Activated CD4-positive, alpha-beta T cell treated with anti-CD3 and anti-CD28 coated beads, Interleukin-2, amount 50 U/mL, for 24 hours (primary cell): ENCODE measurements around the gene KCNQ4.

Experiments
- DNase-seq, 2 donors: peaks; one replicate each; pipeline ENCODE4 v3.0.0-alpha.2; 2020; ENCODE audit warnings: low read depth in 1 of 2, low spot score in 1 of 2

KCNQ4 gene

GRCh38 chr1:40783001-40783905, at the start of gene KCNQ4:
Gene KCNQ4 (plus strand): TSS chr1:40783787. CDS start chr1:40784094, 307 bp downstream.
- DNase-seq: no peak

GRCh38 chr1:40734882-40735628, 48.5 kb upstream of the KCNQ4 start:
- DNase-seq: no peak

GRCh38 chr1:40736085-40736531, 47.5 kb upstream of the KCNQ4 start:
- DNase-seq: no peak

- DNase-seq: no peak
Observed at GRCh38 chr1:40738831-40739230, 44.8 kb upstream of the KCNQ4 start.

- no peak for DNase-seq
Observed at GRCh38 chr1:40739455-40740008, 44.1 kb upstream of the KCNQ4 start.

GRCh38 chr1:40740039-40740996, 43.3 kb upstream of the KCNQ4 start:
- no peak for DNase-seq

GRCh38 chr1:40740997-40741736, 42.4 kb upstream of the KCNQ4 start:
- DNase-seq: no peak

- DNase-seq: peak in 1 of 2 donors; percentile 2
Observed at GRCh38 chr1:40742363-40743061, 41.1 kb upstream of the KCNQ4 start.

- no peak for DNase-seq
Observed at GRCh38 chr1:40743452-40743851, 40.1 kb upstream of the KCNQ4 start.

- no peak for DNase-seq
Observed at GRCh38 chr1:40743860-40744259, 39.7 kb upstream of the KCNQ4 start.

GRCh38 chr1:40745176-40745575, 38.4 kb upstream of the KCNQ4 start:
- DNase-seq: no peak

GRCh38 chr1:40746344-40747090, 37.1 kb upstream of the KCNQ4 start:
- DNase-seq: no peak

- no peak for DNase-seq
Observed at GRCh38 chr1:40748841-40749718, 34.5 kb upstream of the KCNQ4 start.

- DNase-seq: no peak
Observed at GRCh38 chr1:40749817-40750216, 33.8 kb upstream of the KCNQ4 start.

GRCh38 chr1:40750451-40750908, 33.1 kb upstream of the KCNQ4 start:
- DNase-seq: no peak

- DNase-seq: no peak
Observed at GRCh38 chr1:40751802-40752201, 31.8 kb upstream of the KCNQ4 start.

- no peak for DNase-seq
Observed at GRCh38 chr1:40753142-40753882, 30.3 kb upstream of the KCNQ4 start.
